ENCODE data around the gene LSM3.

DNA sequence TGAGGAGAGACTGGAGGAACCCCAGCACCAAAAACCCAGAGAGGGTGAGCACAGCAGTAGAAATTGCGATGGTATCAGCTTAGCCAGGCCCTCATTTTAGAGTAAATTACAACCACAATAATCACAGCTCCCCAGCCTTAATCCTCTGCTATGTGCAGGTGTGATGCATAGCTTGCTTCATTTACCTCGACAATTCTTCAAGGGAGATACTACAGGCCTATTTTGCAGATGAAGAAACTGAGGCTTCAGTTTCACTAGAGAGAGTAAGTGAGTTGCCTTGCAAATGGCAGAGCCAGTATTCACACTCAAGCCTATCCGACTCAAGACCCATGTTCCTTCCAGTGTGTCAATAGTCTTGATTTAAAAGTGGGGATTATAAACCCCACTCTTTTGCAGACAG is 33.4 kb downstream of the LSM3 start:
- TF ChIP-seq POLR2A (IDR thresholded peaks at IDR 0.05), result no peak
- TF ChIP-seq, protein P1, sequence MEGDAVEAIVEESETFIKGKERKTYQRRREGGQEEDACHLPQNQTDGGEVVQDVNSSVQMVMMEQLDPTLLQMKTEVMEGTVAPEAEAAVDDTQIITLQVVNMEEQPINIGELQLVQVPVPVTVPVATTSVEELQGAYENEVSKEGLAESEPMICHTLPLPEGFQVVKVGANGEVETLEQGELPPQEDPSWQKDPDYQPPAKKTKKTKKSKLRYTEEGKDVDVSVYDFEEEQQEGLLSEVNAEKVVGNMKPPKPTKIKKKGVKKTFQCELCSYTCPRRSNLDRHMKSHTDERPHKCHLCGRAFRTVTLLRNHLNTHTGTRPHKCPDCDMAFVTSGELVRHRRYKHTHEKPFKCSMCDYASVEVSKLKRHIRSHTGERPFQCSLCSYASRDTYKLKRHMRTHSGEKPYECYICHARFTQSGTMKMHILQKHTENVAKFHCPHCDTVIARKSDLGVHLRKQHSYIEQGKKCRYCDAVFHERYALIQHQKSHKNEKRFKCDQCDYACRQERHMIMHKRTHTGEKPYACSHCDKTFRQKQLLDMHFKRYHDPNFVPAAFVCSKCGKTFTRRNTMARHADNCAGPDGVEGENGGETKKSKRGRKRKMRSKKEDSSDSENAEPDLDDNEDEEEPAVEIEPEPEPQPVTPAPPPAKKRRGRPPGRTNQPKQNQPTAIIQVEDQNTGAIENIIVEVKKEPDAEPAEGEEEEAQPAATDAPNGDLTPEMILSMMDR (IDR thresholded peaks at IDR 0.05), result no peak
